GM19372 (cell line): ENCODE results near the gene PCGF6.
"Not testable (repeated sequence)": the region's sequence is repeated elsewhere in the genome, so short reads cannot be mapped to it uniquely, and the experiment has no call there.

Source experiments
- ATAC-seq: cut with Tn5 transposase; IDR thresholded peaks from one replicate; pipeline ENCODE4 v1.9.1; 2021; ENCODE audit warnings: mild to moderate bottlenecking, low read depth, moderate library complexity; ENCODE audit not compliant: unreplicated experiment

PCGF6 gene

GRCh38 chr10:103350517-103351260 is at the start of gene PCGF6:
Gene PCGF6, minus strand, starts transcription at chr10:103351140. Its CDS starts 74 bp downstream, at chr10:103351066.
- peak; percentile 83 for ATAC-seq

GRCh38 chr10:103397191-103397825 is 46.4 kb upstream of the PCGF6 start:
- no peak for ATAC-seq

- ATAC-seq = no peak
Measured at GRCh38 chr10:103396789-103397087, 45.8 kb upstream of the PCGF6 start.

- peak; percentile 99 for ATAC-seq
Measured at GRCh38 chr10:103396067-103396788, 45.3 kb upstream of the PCGF6 start, which contains the start of the genes ATP5MK and PDCD11. Gene ATP5MK, minus strand, starts transcription at chr10:103396475. Its CDS starts 4,018 bp downstream, at chr10:103392457. Gene PDCD11, plus strand, starts transcription at chr10:103396626. Its CDS starts 1,801 bp downstream, at chr10:103398427.

- no peak for ATAC-seq
Measured at GRCh38 chr10:103395754-103396066, 44.8 kb upstream of the PCGF6 start.

- ATAC-seq = no peak
Measured at GRCh38 chr10:103394180-103394579, 43.2 kb upstream of the PCGF6 start.

GRCh38 chr10:103382769-103383168 is 31.8 kb upstream of the PCGF6 start:
- no peak for ATAC-seq

- no peak for ATAC-seq
Measured at GRCh38 chr10:103374263-103374662, 23.3 kb upstream of the PCGF6 start.

- ATAC-seq = no peak
Measured at GRCh38 chr10:103373544-103373943, 22.6 kb upstream of the PCGF6 start.

GRCh38 chr10:103367782-103368518 is 17.0 kb upstream of the PCGF6 start, which contains the start of gene TAF5:
Gene TAF5, plus strand, starts transcription at chr10:103367976. Its CDS starts 14 bp downstream, at chr10:103367990.
- ATAC-seq = peak; percentile 55

GRCh38 chr10:103367379-103367781 is 16.4 kb upstream of the PCGF6 start:
- ATAC-seq = no peak

- not testable (repeated sequence) for ATAC-seq
Measured at GRCh38 chr10:103360791-103361190, 9.9 kb upstream of the PCGF6 start.

- not testable (repeated sequence) for ATAC-seq
Measured at GRCh38 chr10:103359493-103359892, 8.6 kb upstream of the PCGF6 start.

- no peak for ATAC-seq
Measured at GRCh38 chr10:103355906-103356599, 5.1 kb upstream of the PCGF6 start.

- not testable (repeated sequence) for ATAC-seq
Measured at GRCh38 chr10:103354567-103354966, 3.6 kb upstream of the PCGF6 start.

- ATAC-seq = no peak
Measured at GRCh38 chr10:103353281-103353680, 2.3 kb upstream of the PCGF6 start.

GRCh38 chr10:103350175-103350516 is 794 bp downstream of the PCGF6 start:
- no peak for ATAC-seq

- no peak for ATAC-seq
Measured at GRCh38 chr10:103336370-103336769, 14.6 kb downstream of the PCGF6 start.

GRCh38 chr10:103334567-103334966 is 16.4 kb downstream of the PCGF6 start:
- ATAC-seq = no peak

GRCh38 chr10:103333934-103334520 is 16.9 kb downstream of the PCGF6 start:
- no peak for ATAC-seq
